ENCODE data around the gene PTPN3. TPM values are rescaled to one million over a fixed set of nuclear protein-coding genes. Genes with fewer than 3 reads are reported as not detected.

The PTPN3 gene
- total RNA-seq, 1 experiment from 2014 or later, result 20.2 TPM

DNA sequence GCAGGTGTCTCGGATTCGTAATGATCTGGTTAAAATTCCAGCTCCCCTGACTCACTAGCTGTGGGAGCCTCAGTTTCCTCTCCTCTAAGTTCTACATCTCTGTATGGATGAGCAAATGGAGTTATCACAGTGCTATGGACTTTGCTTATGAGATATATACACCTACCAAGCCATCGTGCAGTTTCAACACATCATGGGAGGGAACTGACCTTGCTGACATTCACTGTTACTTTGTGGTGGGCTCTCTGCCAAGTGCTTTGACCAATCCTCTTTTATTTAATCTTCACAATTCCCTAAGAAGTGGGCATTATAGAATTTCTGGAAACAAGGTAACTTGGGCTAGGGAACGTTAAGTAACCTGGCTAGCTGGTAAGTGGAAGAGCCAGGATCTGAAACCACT lies 70.2 kb downstream of the PTPN3 start:
- no peaks in the 10 kb centered on the region for H4K20me1 ChIP-seq (ENCODE audit: insufficient read depth)
- no peak for DNase-seq
- H3K9me3 ChIP-seq (ENCODE audit: insufficient read depth, low read depth), result no peaks in the 10 kb centered on the region
- H3K27ac ChIP-seq, result no peak overlapping the region
- no peaks in the 10 kb centered on the region for H3K79me2 ChIP-seq (ENCODE audit: low read depth)
- H3K4me1 ChIP-seq (replicated peaks; ENCODE audit: insufficient read depth), result no peaks in the 10 kb centered on the region
- TF ChIP-seq EZH2 (IDR thresholded peaks at IDR 0.05; ENCODE audit: low read depth), result no peak
- TF ChIP-seq, protein P1, sequence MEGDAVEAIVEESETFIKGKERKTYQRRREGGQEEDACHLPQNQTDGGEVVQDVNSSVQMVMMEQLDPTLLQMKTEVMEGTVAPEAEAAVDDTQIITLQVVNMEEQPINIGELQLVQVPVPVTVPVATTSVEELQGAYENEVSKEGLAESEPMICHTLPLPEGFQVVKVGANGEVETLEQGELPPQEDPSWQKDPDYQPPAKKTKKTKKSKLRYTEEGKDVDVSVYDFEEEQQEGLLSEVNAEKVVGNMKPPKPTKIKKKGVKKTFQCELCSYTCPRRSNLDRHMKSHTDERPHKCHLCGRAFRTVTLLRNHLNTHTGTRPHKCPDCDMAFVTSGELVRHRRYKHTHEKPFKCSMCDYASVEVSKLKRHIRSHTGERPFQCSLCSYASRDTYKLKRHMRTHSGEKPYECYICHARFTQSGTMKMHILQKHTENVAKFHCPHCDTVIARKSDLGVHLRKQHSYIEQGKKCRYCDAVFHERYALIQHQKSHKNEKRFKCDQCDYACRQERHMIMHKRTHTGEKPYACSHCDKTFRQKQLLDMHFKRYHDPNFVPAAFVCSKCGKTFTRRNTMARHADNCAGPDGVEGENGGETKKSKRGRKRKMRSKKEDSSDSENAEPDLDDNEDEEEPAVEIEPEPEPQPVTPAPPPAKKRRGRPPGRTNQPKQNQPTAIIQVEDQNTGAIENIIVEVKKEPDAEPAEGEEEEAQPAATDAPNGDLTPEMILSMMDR (conservative IDR thresholded peaks at IDR 0.05), result no peak
- H2AFZ ChIP-seq, result no peak overlapping the region
- H3K4me3 ChIP-seq, result no peak overlapping the region
- H3K4me2 ChIP-seq, result no peak overlapping the region
- ChIA-PET CTCF (no interaction called here), POLR2A (ENCODE audit: unreplicated experiment) (no interaction called here)
- BruUV-seq (replicated peaks), result no TSS peak
- H3K27me3 ChIP-seq (ENCODE audit: insufficient read depth, low read depth), result no peaks in the 10 kb centered on the region
- peaks cover 50% of the 10 kb centered on the region for H3K36me3 ChIP-seq (ENCODE audit: low read depth)
- H3F3A ChIP-seq (ENCODE audit: insufficient read depth, low read depth), result no peaks in the 10 kb centered on the region
- intact Hi-C loops (cut with micrococcal nuclease; ENCODE audit: unreplicated experiment), result no loop called here
- H3K9me2 ChIP-seq (ENCODE audit: insufficient read depth), result no peaks in the 10 kb centered on the region

DNA sequence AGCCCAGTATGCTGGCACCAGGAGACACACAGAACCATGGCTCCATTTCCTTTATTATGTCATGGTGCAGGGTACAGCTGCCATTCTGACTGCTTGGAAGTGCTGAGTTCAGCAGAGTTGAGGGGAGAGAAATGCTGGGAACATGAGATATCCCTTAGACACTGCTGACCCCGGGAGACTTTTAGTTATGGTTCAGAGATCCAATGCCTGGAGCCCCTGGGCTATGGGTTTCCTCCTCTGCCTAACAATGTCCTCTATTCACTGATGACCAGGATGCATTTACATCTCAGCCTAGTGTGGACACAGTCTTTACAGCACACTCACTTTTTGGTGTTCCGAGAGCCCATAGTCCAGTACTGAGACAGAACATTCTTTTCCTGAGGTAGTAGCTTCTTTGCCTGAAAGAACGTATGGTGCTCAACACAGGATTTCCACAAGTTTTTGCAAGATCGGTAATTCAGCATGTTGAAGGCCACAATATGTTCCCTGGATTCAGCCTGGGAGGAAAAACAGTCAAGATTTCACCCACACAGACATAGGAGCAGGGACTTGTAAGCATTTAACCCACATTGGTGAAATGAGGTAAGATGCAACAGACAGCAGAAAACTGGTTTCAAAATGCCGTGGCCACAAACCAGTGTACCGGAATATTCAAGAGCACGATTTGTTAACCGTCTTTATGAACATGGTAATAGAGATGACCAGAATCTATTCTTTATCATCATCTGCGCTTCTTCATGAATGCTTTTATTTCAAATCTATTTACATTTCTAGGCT lies 71.3 kb downstream of the PTPN3 start:
- ChIA-PET POLR2A (ENCODE audit: unreplicated experiment) (no interaction called here), CTCF (no interaction called here)
- no peaks in the 10 kb centered on the region for H4K20me1 ChIP-seq (ENCODE audit: insufficient read depth)
- H3K9me2 ChIP-seq (ENCODE audit: insufficient read depth), result no peaks in the 10 kb centered on the region
- H3K4me1 ChIP-seq (replicated peaks; ENCODE audit: insufficient read depth), result no peaks in the 10 kb centered on the region
- H3K4me3 ChIP-seq, result no peak overlapping the region
- BruUV-seq (replicated peaks), result no TSS peak
- H3K27ac ChIP-seq, result no peak overlapping the region
- no peaks in the 10 kb centered on the region for H3K79me2 ChIP-seq (ENCODE audit: low read depth)
- DNase-seq, result no peak
- TF ChIP-seq, protein P1 (conservative IDR thresholded peaks at IDR 0.05), result no peak
- H3K4me2 ChIP-seq, result no peak overlapping the region
- H3K27me3 ChIP-seq (ENCODE audit: insufficient read depth, low read depth), result no peaks in the 10 kb centered on the region
- no peak overlapping the region for H2AFZ ChIP-seq
- intact Hi-C loops (cut with micrococcal nuclease; ENCODE audit: unreplicated experiment), result no loop called here
- H3F3A ChIP-seq (ENCODE audit: insufficient read depth, low read depth), result no peaks in the 10 kb centered on the region
- H3K36me3 ChIP-seq (ENCODE audit: low read depth), result peaks cover 53% of the 10 kb centered on the region
- no peaks in the 10 kb centered on the region for H3K9me3 ChIP-seq (ENCODE audit: insufficient read depth, low read depth)

DNA sequence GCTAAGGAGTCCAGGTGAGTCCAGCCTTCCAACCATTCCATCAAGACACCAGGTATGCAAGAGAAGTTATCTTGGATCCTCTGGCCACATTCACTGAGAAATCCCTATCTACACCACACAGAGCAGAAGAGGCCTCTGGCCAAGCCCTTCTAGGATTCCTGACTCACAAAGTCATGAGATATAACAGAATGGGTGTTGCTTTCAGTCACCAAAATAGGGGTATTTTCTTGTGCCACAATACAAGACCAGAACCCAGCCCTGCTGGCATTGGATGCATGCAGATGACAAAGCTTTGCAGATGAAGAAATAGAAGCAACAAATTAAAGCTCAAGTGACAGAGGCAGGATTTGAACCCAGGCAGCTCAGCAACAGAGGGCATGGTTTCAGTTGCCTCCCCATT lies 73.5 kb downstream of the PTPN3 start:
- no peaks in the 10 kb centered on the region for H3K9me2 ChIP-seq (ENCODE audit: insufficient read depth)
- no peak overlapping the region for H3K4me3 ChIP-seq
- H3K36me3 ChIP-seq (ENCODE audit: low read depth), result peaks cover 54% of the 10 kb centered on the region
- no TSS peak for BruUV-seq (replicated peaks)
- DNase-seq, result no peak
- intact Hi-C loops (cut with micrococcal nuclease; ENCODE audit: unreplicated experiment), result no loop called here
- no peak overlapping the region for H3K27ac ChIP-seq
- H3K4me1 ChIP-seq (replicated peaks; ENCODE audit: insufficient read depth), result no peaks in the 10 kb centered on the region
- ChIA-PET CTCF (interaction anchor here (0.6 kb wide), 1 partner anchor 46 kb away, joined by 3 read pairs; no protein-coding TSS in a partner anchor), POLR2A (ENCODE audit: unreplicated experiment) (interaction anchor here (0.7 kb wide), 1 partner anchor 549 kb away, joined by 3 read pairs; no protein-coding TSS in a partner anchor)
- TF ChIP-seq, protein P1 (conservative IDR thresholded peaks at IDR 0.05), result no peak
- no peak for TF ChIP-seq EZH2 (IDR thresholded peaks at IDR 0.05; ENCODE audit: low read depth)
- H3K4me2 ChIP-seq, result no peak overlapping the region
- H3K9me3 ChIP-seq (ENCODE audit: insufficient read depth, low read depth), result no peaks in the 10 kb centered on the region
- no peaks in the 10 kb centered on the region for H3F3A ChIP-seq (ENCODE audit: insufficient read depth, low read depth)
- H3K79me2 ChIP-seq (ENCODE audit: low read depth), result no peaks in the 10 kb centered on the region
- H4K20me1 ChIP-seq (ENCODE audit: insufficient read depth), result no peaks in the 10 kb centered on the region
- H2AFZ ChIP-seq, result no peak overlapping the region
- H3K27me3 ChIP-seq (ENCODE audit: insufficient read depth, low read depth), result no peaks in the 10 kb centered on the region
